ENCODE results near the gene TENT5C. TPM values are rescaled to one million over a fixed set of nuclear protein-coding genes. Genes with fewer than 3 reads are reported as not detected.

The TENT5C gene
- total RNA-seq, 2 experiments from 2014 or later: 20.7 to 20.8 TPM

GRCh38 chr1:117608758-117609157 is 2.9 kb downstream of the TENT5C start:
- ATAC-seq: no peak
- ChIA-PET CTCF (interaction anchor here (1.1 to 4.6 kb wide), 9 partner anchors 20 to 145 kb away, joined by 3 to 41 read pairs (median 11); no protein-coding TSS in a partner anchor), POLR2A (interaction anchor here (3.2 kb wide), 1 partner anchor 47 kb away, joined by 37 read pairs; no protein-coding TSS in a partner anchor)
- Mint-ChIP-seq H3K4me3 (peak overlapping the region; percentile 97), H3K36me3 (ENCODE audit: low read depth) (peaks cover 55% of the 10 kb centered on the region), H3K27ac (peak overlapping the region; percentile 81), H3K9me3 (ENCODE audit: insufficient read depth) (no peaks in the 10 kb centered on the region), H3K4me1 (ENCODE audit: low read depth) (peaks cover 71% of the 10 kb centered on the region), H3K27me3 (ENCODE audit: low read depth) (peaks cover 6% of the 10 kb centered on the region)
- DNase-seq: no peak

- ChIA-PET CTCF (interaction anchor here (0.6 to 4.6 kb wide), 5 partner anchors 46 to 74 kb away, joined by 3 to 41 read pairs (median 5); no protein-coding TSS in a partner anchor), POLR2A (interaction anchor here (0.6 kb wide), 1 partner anchor 52 kb away, joined by 3 read pairs; no protein-coding TSS in a partner anchor)
- DNase-seq (no peak), ATAC-seq (no peak)
- H3K4me1 Mint-ChIP-seq (ENCODE audit: low read depth): peaks cover 77% of the 10 kb centered on the region
- peaks cover 3% of the 10 kb centered on the region for H3K27me3 Mint-ChIP-seq (ENCODE audit: low read depth)
- no peak overlapping the region for H3K4me3 Mint-ChIP-seq
- no peak overlapping the region for H3K27ac Mint-ChIP-seq
- peaks cover 60% of the 10 kb centered on the region for H3K36me3 Mint-ChIP-seq (ENCODE audit: low read depth)
- no peaks in the 10 kb centered on the region for H3K9me3 Mint-ChIP-seq (ENCODE audit: insufficient read depth)
Measured at GRCh38 chr1:117609471-117609911, 3.6 kb downstream of the TENT5C start.

- Mint-ChIP-seq H3K27ac (no peak overlapping the region), H3K4me3 (no peak overlapping the region), H3K36me3 (ENCODE audit: low read depth) (peaks cover 64% of the 10 kb centered on the region), H3K4me1 (ENCODE audit: low read depth) (peaks cover 77% of the 10 kb centered on the region), H3K9me3 (ENCODE audit: insufficient read depth) (no peaks in the 10 kb centered on the region), H3K27me3 (ENCODE audit: low read depth) (no peaks in the 10 kb centered on the region)
- ChIA-PET CTCF (interaction anchor here (0.6 to 4.6 kb wide), 4 partner anchors 45 to 75 kb away, joined by 3 to 41 read pairs (median 4); no protein-coding TSS in a partner anchor), POLR2A (no interaction called here)
- DNase-seq (no peak), ATAC-seq (no peak)
Measured at GRCh38 chr1:117610036-117610435, 4.2 kb downstream of the TENT5C start.

GRCh38 chr1:117611121-117611601 is 5.3 kb downstream of the TENT5C start:
- no peak for DNase-seq
- ATAC-seq: no peak
- Mint-ChIP-seq H3K27ac (no peak overlapping the region), H3K4me1 (ENCODE audit: low read depth) (peaks cover 82% of the 10 kb centered on the region), H3K27me3 (ENCODE audit: low read depth) (no peaks in the 10 kb centered on the region), H3K36me3 (ENCODE audit: low read depth) (peaks cover 73% of the 10 kb centered on the region), H3K9me3 (ENCODE audit: insufficient read depth) (no peaks in the 10 kb centered on the region), H3K4me3 (no peak overlapping the region)
- CTCF ChIA-PET: interaction anchor here (1.2 kb wide), 1 partner anchor 63 kb away, joined by 4 read pairs; no protein-coding TSS in a partner anchor
- POLR2A ChIA-PET: no interaction called here

- Mint-ChIP-seq H3K36me3 (ENCODE audit: low read depth) (peaks cover 77% of the 10 kb centered on the region), H3K4me1 (ENCODE audit: low read depth) (peaks cover 87% of the 10 kb centered on the region), H3K27ac (no peak overlapping the region), H3K4me3 (no peak overlapping the region), H3K27me3 (ENCODE audit: low read depth) (no peaks in the 10 kb centered on the region), H3K9me3 (ENCODE audit: insufficient read depth) (no peaks in the 10 kb centered on the region)
- ChIA-PET POLR2A (interaction anchor here (1.0 to 1.2 kb wide), 2 partner anchors 15 to 47 kb away, joined by 3 to 4 read pairs; no protein-coding TSS in a partner anchor), CTCF (interaction anchor here (0.9 to 4.2 kb wide), 4 partner anchors 15 to 77 kb away, joined by 3 to 29 read pairs (median 6); no protein-coding TSS in a partner anchor)
- no peak for ATAC-seq
- no peak for DNase-seq
Measured at GRCh38 chr1:117611894-117612483, 6.1 kb downstream of the TENT5C start.

GRCh38 chr1:117612517-117613248 is 6.8 kb downstream of the TENT5C start:
- Mint-ChIP-seq H3K4me1 (ENCODE audit: low read depth) (peaks cover 86% of the 10 kb centered on the region), H3K27ac (no peak overlapping the region), H3K4me3 (no peak overlapping the region), H3K36me3 (ENCODE audit: low read depth) (peaks cover 77% of the 10 kb centered on the region), H3K9me3 (ENCODE audit: insufficient read depth) (no peaks in the 10 kb centered on the region), H3K27me3 (ENCODE audit: low read depth) (no peaks in the 10 kb centered on the region)
- CTCF ChIA-PET: interaction anchor here (0.9 to 4.2 kb wide), 7 partner anchors 14 to 145 kb away, joined by 3 to 29 read pairs (median 4); no protein-coding TSS in a partner anchor
- POLR2A ChIA-PET: interaction anchor here (1.0 to 1.2 kb wide), 2 partner anchors 16 to 46 kb away, joined by 3 to 4 read pairs; no protein-coding TSS in a partner anchor
- peak; percentile 7 for ATAC-seq
- DNase-seq: no peak

GRCh38 chr1:117613249-117613968 is 7.6 kb downstream of the TENT5C start:
- Mint-ChIP-seq H3K27ac (no peak overlapping the region), H3K27me3 (ENCODE audit: low read depth) (no peaks in the 10 kb centered on the region), H3K4me3 (no peak overlapping the region), H3K4me1 (ENCODE audit: low read depth) (peaks cover 84% of the 10 kb centered on the region), H3K9me3 (ENCODE audit: insufficient read depth) (no peaks in the 10 kb centered on the region), H3K36me3 (ENCODE audit: low read depth) (peaks cover 76% of the 10 kb centered on the region)
- POLR2A ChIA-PET: interaction anchor here (1.0 to 1.2 kb wide), 2 partner anchors 17 to 45 kb away, joined by 3 to 4 read pairs; no protein-coding TSS in a partner anchor
- ATAC-seq (peak; percentile 4), DNase-seq (no peak)
- CTCF ChIA-PET: interaction anchor here (0.9 to 4.2 kb wide), 8 partner anchors 13 to 145 kb away, joined by 3 to 29 read pairs (median 4); no protein-coding TSS in a partner anchor

- no peak overlapping the region for H3K27ac Mint-ChIP-seq
- CTCF ChIA-PET: interaction anchor here (1.2 to 4.2 kb wide), 6 partner anchors 14 to 144 kb away, joined by 3 to 29 read pairs (median 4); no protein-coding TSS in a partner anchor
- DNase-seq (no peak), ATAC-seq (no peak)
- no peak overlapping the region for H3K4me3 Mint-ChIP-seq
- peaks cover 78% of the 10 kb centered on the region for H3K4me1 Mint-ChIP-seq (ENCODE audit: low read depth)
- no peaks in the 10 kb centered on the region for H3K9me3 Mint-ChIP-seq (ENCODE audit: insufficient read depth)
- no peaks in the 10 kb centered on the region for H3K27me3 Mint-ChIP-seq (ENCODE audit: low read depth)
- H3K36me3 Mint-ChIP-seq (ENCODE audit: low read depth): peaks cover 69% of the 10 kb centered on the region
- POLR2A ChIA-PET: interaction anchor here (1.0 kb wide), 1 partner anchor 8 kb away, joined by 3 read pairs; the partner anchor contains the start of gene TENT5C
Measured at GRCh38 chr1:117613969-117614729, 8.3 kb downstream of the TENT5C start.

- ChIA-PET CTCF (interaction anchor here (4.2 kb wide), 1 partner anchor 80 kb away, joined by 29 read pairs; no protein-coding TSS in a partner anchor), POLR2A (no interaction called here)
- H3K27ac Mint-ChIP-seq: peak overlapping the region; percentile 62
- DNase-seq (peak; percentile 45), ATAC-seq (peak; percentile 49)
- no peak overlapping the region for H3K4me3 Mint-ChIP-seq
- peaks cover 65% of the 10 kb centered on the region for H3K4me1 Mint-ChIP-seq (ENCODE audit: low read depth)
- H3K36me3 Mint-ChIP-seq (ENCODE audit: low read depth): peaks cover 61% of the 10 kb centered on the region
- no peaks in the 10 kb centered on the region for H3K9me3 Mint-ChIP-seq (ENCODE audit: insufficient read depth)
- no peaks in the 10 kb centered on the region for H3K27me3 Mint-ChIP-seq (ENCODE audit: low read depth)
Measured at GRCh38 chr1:117615474-117615873, 9.6 kb downstream of the TENT5C start.

GRCh38 chr1:117616356-117616755 is 10.5 kb downstream of the TENT5C start:
- ChIA-PET POLR2A (interaction anchor here (0.5 to 0.6 kb wide), 3 partner anchors 10 to 39 kb away, joined by 3 read pairs; partner anchors contain the start of gene TENT5C), CTCF (interaction anchor here (1.2 to 1.3 kb wide), 2 partner anchors 58 to 137 kb away, joined by 3 read pairs; no protein-coding TSS in a partner anchor)
- Mint-ChIP-seq H3K27me3 (ENCODE audit: low read depth) (no peaks in the 10 kb centered on the region), H3K4me3 (no peak overlapping the region), H3K27ac (no peak overlapping the region), H3K4me1 (ENCODE audit: low read depth) (peaks cover 57% of the 10 kb centered on the region), H3K36me3 (ENCODE audit: low read depth) (peaks cover 58% of the 10 kb centered on the region), H3K9me3 (ENCODE audit: insufficient read depth) (no peaks in the 10 kb centered on the region)
- DNase-seq: no peak
- ATAC-seq: no peak
